RWPE2 (cell line): Measurements from ENCODE around the gene ARHGAP26.
A peak's percentile ranks its signal among the peaks of the same experiment; 100 is the strongest.

Experiments
- ATAC-seq: fragments of 200-7000 bp; cut with Tn5 transposase; 3 replicates; pipeline ENCODE4 v1.9.1; 2021; ENCODE audit warnings: low read depth
- DNase-seq: peaks from one replicate; pipeline ENCODE4 v3.0.0-alpha.2; 2020; ENCODE audit warnings: low spot score
- H3K27ac ChIP-seq: fragments of 450-650 bp; 2 replicates; pipeline ENCODE4 v1.5.1; 2017; ENCODE audit warnings: mild to moderate bottlenecking; ENCODE audit not compliant: poor library complexity, severe bottlenecking
- H3K27me3 ChIP-seq: fragments of 250-450 bp; sonication (Bioruptor Pico); 2 replicates; pipeline ENCODE4 v1.5.1; 2021; ENCODE audit warnings: mild to moderate bottlenecking, moderate library complexity; ENCODE audit not compliant: insufficient read depth, poor library complexity, severe bottlenecking
- H3K36me3 ChIP-seq: fragments of 250-450 bp; sonication (Bioruptor Pico); 2 replicates; pipeline ENCODE4 v1.5.1; 2020; ENCODE audit warnings: low read depth, mild to moderate bottlenecking, moderate library complexity
- H3K4me1 ChIP-seq: fragments of 250-450 bp; sonication (Bioruptor Pico); 2 replicates; pipeline ENCODE4 v1.5.1; 2021; ENCODE audit warnings: mild to moderate bottlenecking, moderate library complexity; ENCODE audit not compliant: insufficient read depth, poor library complexity, severe bottlenecking
- H3K4me3 ChIP-seq: fragments of 250-450 bp; sonication (Bioruptor Pico); 2 replicates; pipeline ENCODE4 v1.5.1; 2021; ENCODE audit warnings: mild to moderate bottlenecking, moderate library complexity; ENCODE audit not compliant: severe bottlenecking
- H3K9me3 ChIP-seq: fragments of 250-450 bp; sonication (Bioruptor Pico); 2 replicates; pipeline ENCODE4 v1.5.1; 2021; ENCODE audit warnings: mild to moderate bottlenecking, moderate library complexity; ENCODE audit not compliant: severe bottlenecking
- CTCF ChIP-seq: fragments of 450-650 bp; IDR thresholded peaks from one replicate; pipeline ENCODE4 v1.5.1; 2017; ENCODE audit warnings: mild to moderate bottlenecking, moderate library complexity; ENCODE audit not compliant: poor library complexity, severe bottlenecking

ARHGAP26 gene

GRCh38 chr5:142816531-142817430 lies 46.6 kb downstream of the ARHGAP26 start:
- DNase-seq (no peak), ATAC-seq (no peak)
- H3K4me3 ChIP-seq, result no peak overlapping the region
- H3K27me3 ChIP-seq, result no peaks in the 10 kb centered on the region
- no peak overlapping the region for H3K27ac ChIP-seq
- peaks cover 15% of the 10 kb centered on the region for H3K4me1 ChIP-seq
- H3K36me3 ChIP-seq, result no peaks in the 10 kb centered on the region
- H3K9me3 ChIP-seq, result no peaks in the 10 kb centered on the region
- no peak for TF ChIP-seq CTCF

GRCh38 chr5:142817949-142818431 lies 47.8 kb downstream of the ARHGAP26 start:
- no peak overlapping the region for H3K4me3 ChIP-seq
- H3K27ac ChIP-seq, result no peak overlapping the region
- no peaks in the 10 kb centered on the region for H3K27me3 ChIP-seq
- no peak for TF ChIP-seq CTCF
- no peaks in the 10 kb centered on the region for H3K9me3 ChIP-seq
- H3K36me3 ChIP-seq, result no peaks in the 10 kb centered on the region
- DNase-seq (no peak), ATAC-seq (no peak)
- H3K4me1 ChIP-seq, result peaks cover 25% of the 10 kb centered on the region

GRCh38 chr5:142819292-142819691 lies 49.1 kb downstream of the ARHGAP26 start:
- H3K27me3 ChIP-seq, result no peaks in the 10 kb centered on the region
- no peaks in the 10 kb centered on the region for H3K36me3 ChIP-seq
- DNase-seq (no peak), ATAC-seq (peak; percentile 77)
- TF ChIP-seq CTCF, result no peak
- H3K4me3 ChIP-seq, result no peak overlapping the region
- H3K9me3 ChIP-seq, result no peaks in the 10 kb centered on the region
- H3K27ac ChIP-seq, result peak overlapping the region; percentile 13
- peaks cover 25% of the 10 kb centered on the region for H3K4me1 ChIP-seq

GRCh38 chr5:142819825-142820224 lies 49.6 kb downstream of the ARHGAP26 start:
- DNase-seq, result no peak
- no peak overlapping the region for H3K4me3 ChIP-seq
- no peaks in the 10 kb centered on the region for H3K9me3 ChIP-seq
- H3K36me3 ChIP-seq, result no peaks in the 10 kb centered on the region
- H3K4me1 ChIP-seq, result peaks cover 25% of the 10 kb centered on the region
- no peaks in the 10 kb centered on the region for H3K27me3 ChIP-seq
- ATAC-seq, result no peak
- peak overlapping the region; percentile 13 for H3K27ac ChIP-seq
- TF ChIP-seq CTCF, result no peak

- TF ChIP-seq CTCF, result no peak
- Histone ChIP-seq H3K4me3 (no peak overlapping the region), H3K27ac (no peak overlapping the region), H3K9me3 (no peaks in the 10 kb centered on the region), H3K27me3 (no peaks in the 10 kb centered on the region), H3K4me1 (peaks cover 25% of the 10 kb centered on the region), H3K36me3 (no peaks in the 10 kb centered on the region)
- DNase-seq (no peak), ATAC-seq (no peak)
Observed at GRCh38 chr5:142820447-142820846, 50.3 kb downstream of the ARHGAP26 start.
